OCI-LY7 (cell line): Measurements from ENCODE around the gene CRIM1. TPM values are rescaled to one million over a fixed set of nuclear protein-coding genes. Genes with fewer than 3 reads are reported as not detected.

Experiments used
- BruUV-seq: library from RNA; stranded (reverse); fragments of 400-500 nt; replicated peaks from 2 replicates; lab custom pipeline; 2021; lab: Mats Ljungman, UMichigan
- CTCF ChIA-PET: fragments of 300-600 bp; sonication (Branson Sonifier 250); formaldehyde crosslinking; loops from one replicate; lab custom pipeline; 2022; ENCODE audit warnings: antibody characterized with exemption; ENCODE audit not compliant: unreplicated experiment; lab: Charles Lee
- POLR2A ChIA-PET: fragments of 300-600 bp; sonication (Branson Sonifier 250); formaldehyde crosslinking; loops from one replicate; lab custom pipeline; 2022; ENCODE audit warnings: antibody characterized with exemption; lab: Charles Lee
- DNase-seq: peaks from one replicate; pipeline ENCODE4 v3.0.0-alpha.2; 2015; ENCODE audit warnings: low spot score
- H2AFZ ChIP-seq: fragments of 200-600 bp; sonication (generic), shearing (Covaris generic); 2 replicates; pipeline ENCODE4 v1.6.1; 2014; ENCODE audit warnings: mild to moderate bottlenecking, antibody characterized with exemption, low read length, moderate library complexity
- H3K27ac ChIP-seq: fragments of 200-600 bp; sonication (generic); 2 replicates; pipeline ENCODE4 v1.5.1; 2014; ENCODE audit warnings: mixed run types, low read depth, mild to moderate bottlenecking, moderate library complexity, low read length, inconsistent platforms; ENCODE audit not compliant: poor library complexity, severe bottlenecking
- H3K36me3 ChIP-seq: fragments of 200-600 bp; sonication (generic); 2 replicates; pipeline ENCODE4 v1.6.1; 2014; ENCODE audit warnings: mild to moderate bottlenecking, antibody characterized with exemption, low read length, moderate library complexity, mixed read lengths; ENCODE audit not compliant: insufficient read depth
- H3K4me1 ChIP-seq: fragments of 200-600 bp; sonication (generic); 2 replicates; pipeline ENCODE4 v1.5.1; 2014; ENCODE audit warnings: mild to moderate bottlenecking, low read length; ENCODE audit not compliant: insufficient read depth, poor library complexity, severe bottlenecking
- H3K4me2 ChIP-seq: fragments of 200-600 bp; sonication (generic); 2 replicates; pipeline ENCODE4 v1.6.1; 2014; ENCODE audit warnings: mild to moderate bottlenecking, low read length
- H3K4me3 ChIP-seq: fragments of 200-600 bp; sonication (generic); 2 replicates; pipeline ENCODE4 v1.5.1; 2014; ENCODE audit warnings: mild to moderate bottlenecking, low read depth, low read length; ENCODE audit not compliant: poor library complexity, severe bottlenecking
- H3K79me2 ChIP-seq: fragments of 200-600 bp; sonication (generic); 2 replicates; pipeline ENCODE4 v1.6.1; 2016; ENCODE audit warnings: low read depth, mild to moderate bottlenecking, low read length, moderate library complexity, mixed read lengths; ENCODE audit not compliant: insufficient read depth
- H3K9me2 ChIP-seq: fragments of 200-600 bp; sonication (generic); 2 replicates; pipeline ENCODE4 v1.6.1; 2016; ENCODE audit warnings: mild to moderate bottlenecking, low read length, mixed read lengths; ENCODE audit not compliant: insufficient read depth
- H3K9me3 ChIP-seq: fragments of 200-600 bp; sonication (generic); 2 replicates; pipeline ENCODE4 v1.6.1; 2014; ENCODE audit warnings: mild to moderate bottlenecking, mixed run types, low read length, mixed read lengths
- H4K20me1 ChIP-seq: fragments of 200-600 bp; sonication (generic); 2 replicates; pipeline ENCODE4 v1.6.1; 2014; ENCODE audit warnings: mild to moderate bottlenecking, antibody characterized with exemption, low read length, moderate library complexity, mixed read lengths; ENCODE audit not compliant: insufficient read depth
- EZH2phosphoT487 ChIP-seq: fragments of 200-600 bp; sonication (generic); IDR thresholded peaks from 2 replicates; pipeline ENCODE4 v1.6.1; 2018; ENCODE audit warnings: low read depth, borderline replicate concordance, mild to moderate bottlenecking, mixed run types, antibody characterized with exemption, low read length, moderate library complexity, mixed read lengths
- intact Hi-C: fragments of 100-400 bp; cut with micrococcal nuclease; formaldehyde crosslinking; loops from one replicate; pipeline ENCODE4 v1.10.0; 2022; ENCODE audit not compliant: unreplicated experiment
- total RNA-seq, 2 experiments: library from RNA; depleted of rRNA in 1 of 2; stranded (reverse); fragments of >200 nt in 1 of 2; shearing (Covaris generic) in 1 of 2; gene quantifications; 2 replicates each; pipeline ENCODE4 v1.2.3, GENCODE V29; 2014 to 2022
- TF ChIP-seq, protein P1 (sequence below): fragments of 200-600 bp; sonication (generic); conservative IDR thresholded peaks from 2 replicates; pipeline ENCODE4 v1.5.1; 2014; ENCODE audit warnings: mild to moderate bottlenecking, antibody characterized with exemption, low read length, moderate library complexity, mixed read lengths

CRIM1 gene
- total RNA-seq, 2 experiments from 2014 or later: 37.0 to 47.4 TPM

DNA sequence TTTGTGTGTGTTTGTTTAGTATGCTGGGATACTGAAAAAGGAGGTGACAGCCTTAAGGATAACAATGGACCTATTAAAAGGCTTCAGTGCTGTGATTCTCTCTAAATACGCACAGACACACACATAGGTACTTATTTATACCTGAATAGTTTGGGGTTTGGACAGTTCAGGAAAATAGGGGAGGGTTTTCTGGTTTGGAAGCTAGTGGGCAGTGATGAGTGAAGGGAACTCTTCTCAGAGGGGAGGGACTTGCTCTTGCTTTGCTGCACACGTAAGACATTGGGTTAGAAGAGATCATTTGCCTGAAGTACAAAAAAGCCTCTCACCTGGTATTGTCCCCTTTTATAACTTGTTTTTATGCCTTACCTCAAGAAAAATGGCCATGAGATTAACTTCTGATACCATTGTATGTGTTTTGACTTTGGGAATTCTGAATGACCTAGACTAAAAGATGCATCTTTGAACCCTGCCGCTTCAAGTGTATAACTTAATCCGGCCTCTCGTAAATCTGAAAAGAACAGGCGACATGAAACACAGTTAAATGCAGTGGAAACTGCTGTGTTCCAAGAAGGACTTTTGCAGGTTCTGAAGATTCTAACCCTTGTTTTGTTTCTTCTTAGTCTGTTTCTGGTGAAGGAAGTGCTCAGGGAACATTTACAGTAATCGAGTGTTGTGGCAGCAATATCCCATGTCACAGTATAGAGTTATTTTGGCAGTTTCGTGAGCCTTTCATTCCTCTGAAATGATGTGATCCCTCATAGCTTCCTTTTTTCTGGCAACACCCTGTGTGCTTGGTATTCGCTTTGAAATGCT lies 2.5 kb downstream of the CRIM1 start:
- ChIA-PET CTCF (no interaction called here), POLR2A (no interaction called here)
- H3K4me3 ChIP-seq: peak overlapping the region; percentile 81
- no peak for TF ChIP-seq EZH2phosphoT487
- TF ChIP-seq, protein P1, sequence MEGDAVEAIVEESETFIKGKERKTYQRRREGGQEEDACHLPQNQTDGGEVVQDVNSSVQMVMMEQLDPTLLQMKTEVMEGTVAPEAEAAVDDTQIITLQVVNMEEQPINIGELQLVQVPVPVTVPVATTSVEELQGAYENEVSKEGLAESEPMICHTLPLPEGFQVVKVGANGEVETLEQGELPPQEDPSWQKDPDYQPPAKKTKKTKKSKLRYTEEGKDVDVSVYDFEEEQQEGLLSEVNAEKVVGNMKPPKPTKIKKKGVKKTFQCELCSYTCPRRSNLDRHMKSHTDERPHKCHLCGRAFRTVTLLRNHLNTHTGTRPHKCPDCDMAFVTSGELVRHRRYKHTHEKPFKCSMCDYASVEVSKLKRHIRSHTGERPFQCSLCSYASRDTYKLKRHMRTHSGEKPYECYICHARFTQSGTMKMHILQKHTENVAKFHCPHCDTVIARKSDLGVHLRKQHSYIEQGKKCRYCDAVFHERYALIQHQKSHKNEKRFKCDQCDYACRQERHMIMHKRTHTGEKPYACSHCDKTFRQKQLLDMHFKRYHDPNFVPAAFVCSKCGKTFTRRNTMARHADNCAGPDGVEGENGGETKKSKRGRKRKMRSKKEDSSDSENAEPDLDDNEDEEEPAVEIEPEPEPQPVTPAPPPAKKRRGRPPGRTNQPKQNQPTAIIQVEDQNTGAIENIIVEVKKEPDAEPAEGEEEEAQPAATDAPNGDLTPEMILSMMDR: peak; percentile 64
- intact Hi-C loops: loop anchor here (1.0 to 10.0 kb wide), 6 partner anchors 47 to 1297 kb away; partner anchors contain the start of genes GPATCH11 and HEATR5B
- no peaks in the 10 kb centered on the region for H3K36me3 ChIP-seq
- H3K79me2 ChIP-seq: peaks cover 42% of the 10 kb centered on the region
- H3K4me2 ChIP-seq: peak overlapping the region; percentile 89
- H3K4me1 ChIP-seq: peaks cover 40% of the 10 kb centered on the region
- no peaks in the 10 kb centered on the region for H3K9me2 ChIP-seq
- peak overlapping the region; percentile 2; the same call in 1 of the 2 replicates for H2AFZ ChIP-seq
- H3K27ac ChIP-seq: peak overlapping the region; percentile 70
- DNase-seq: peak; percentile 62
- BruUV-seq: TSS peak; percentile 59
- peaks cover 42% of the 10 kb centered on the region for H4K20me1 ChIP-seq
- no peaks in the 10 kb centered on the region for H3K9me3 ChIP-seq

DNA sequence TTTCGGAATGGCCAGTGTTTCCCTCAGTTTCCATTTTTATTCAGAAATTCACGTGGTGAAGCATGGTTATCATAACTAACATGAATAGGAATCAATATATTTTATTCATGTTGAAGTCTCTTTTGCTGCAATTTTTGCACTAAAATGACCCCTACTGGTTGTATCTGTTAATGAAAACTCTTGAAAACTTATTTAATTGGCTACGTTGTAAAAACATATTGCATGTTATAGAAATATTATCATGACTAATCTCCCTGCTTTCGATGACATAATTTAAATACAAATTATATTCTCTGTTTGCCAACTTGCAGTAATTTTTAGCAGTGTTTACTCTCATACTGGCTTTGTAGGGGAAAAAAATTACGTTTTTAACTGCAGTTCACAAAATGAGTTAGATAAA lies 3.5 kb downstream of the CRIM1 start:
- no peaks in the 10 kb centered on the region for H3K9me3 ChIP-seq
- no peak overlapping the region for H3K27ac ChIP-seq
- POLR2A ChIA-PET: interaction anchor here (0.6 kb wide), 1 partner anchor 130 kb away, joined by 3 read pairs; no protein-coding TSS in a partner anchor
- TF ChIP-seq, protein P1: peak; percentile 80
- TF ChIP-seq EZH2phosphoT487: no peak
- peaks cover 46% of the 10 kb centered on the region for H4K20me1 ChIP-seq
- H3K36me3 ChIP-seq: no peaks in the 10 kb centered on the region
- intact Hi-C loops: loop anchor here (5.0 to 10.0 kb wide), 3 partner anchors 103 to 1296 kb away; partner anchors contain the start of genes GPATCH11 and HEATR5B
- H2AFZ ChIP-seq: no peak overlapping the region
- H3K4me2 ChIP-seq: peak overlapping the region; percentile 89
- peak overlapping the region; percentile 81 for H3K4me3 ChIP-seq
- no peaks in the 10 kb centered on the region for H3K9me2 ChIP-seq
- BruUV-seq: no TSS peak
- peak; percentile 38 for DNase-seq
- H3K79me2 ChIP-seq: peaks cover 45% of the 10 kb centered on the region
- peaks cover 29% of the 10 kb centered on the region for H3K4me1 ChIP-seq
- CTCF ChIA-PET: no interaction called here
